DND-41 (cell line): ENCODE data around the gene RNF152.

Experiments
- ATAC-seq: fragments of 200-7000 bp; cut with Tn5 transposase; 3 replicates; pipeline ENCODE4 v1.9.1; 2021; ENCODE audit warnings: low read depth; ENCODE audit not compliant: insufficient read depth
- DNase-seq: peaks from one replicate; pipeline ENCODE4 v3.0.0-alpha.2; 2020
- H2AFZ ChIP-seq: 2 replicates; pipeline ENCODE4 v1.6.0; 2012; ENCODE audit warnings: low read depth, low read length
- H3K27ac ChIP-seq: 2 replicates; pipeline ENCODE4 v1.5.1; 2012; ENCODE audit warnings: low read length, inconsistent platforms
- H3K27me3 ChIP-seq: fragments of 200-600 bp; sonication (generic); 2 replicates; pipeline ENCODE4 v1.6.0; 2012; ENCODE audit warnings: low read length, mild to moderate bottlenecking, inconsistent platforms; ENCODE audit not compliant: insufficient read depth, poor library complexity
- H3K36me3 ChIP-seq: 2 replicates; pipeline ENCODE4 v1.5.1; 2012; ENCODE audit warnings: low read length, inconsistent platforms; ENCODE audit not compliant: insufficient read depth
- H3K4me1 ChIP-seq: 2 replicates; pipeline ENCODE4 v1.5.1; 2012; ENCODE audit warnings: mild to moderate bottlenecking, low read length; ENCODE audit not compliant: insufficient read depth
- H3K4me2 ChIP-seq: 2 replicates; pipeline ENCODE4 v1.6.0; 2012; ENCODE audit warnings: mild to moderate bottlenecking, moderate library complexity, low read length, inconsistent platforms; ENCODE audit not compliant: insufficient read depth
- H3K4me3 ChIP-seq, 2 experiments: fragments of 200-600 bp in 1 of 2; shearing (Covaris generic) in 1 of 2; 2 replicates each; pipeline ENCODE4 v1.5.1; 2012 to 2016; ENCODE audit warnings: inconsistent platforms in 2 of 2, low read length in 2 of 2, mild to moderate bottlenecking in 2 of 2, low read depth in 1 of 2, moderate library complexity in 1 of 2
- H3K79me2 ChIP-seq: 2 replicates; pipeline ENCODE4 v1.6.0; 2012; ENCODE audit warnings: low read length, inconsistent platforms; ENCODE audit not compliant: insufficient read depth
- H3K9ac ChIP-seq: 2 replicates; pipeline ENCODE4 v1.6.0; 2012; ENCODE audit warnings: low read depth, mild to moderate bottlenecking, inconsistent platforms, low read length, moderate library complexity
- H3K9me3 ChIP-seq: 2 replicates; pipeline ENCODE4 v1.5.1; 2012; ENCODE audit warnings: low read length, moderate library complexity, mild to moderate bottlenecking, inconsistent platforms; ENCODE audit not compliant: insufficient read depth, severe bottlenecking
- H4K20me1 ChIP-seq: 2 replicates; pipeline ENCODE4 v1.6.0; 2012; ENCODE audit warnings: low read length; ENCODE audit not compliant: insufficient read depth
- CTCF ChIP-seq: IDR thresholded peaks from 2 replicates; pipeline ENCODE4 v1.5.1; 2012; ENCODE audit warnings: borderline replicate concordance, low read length, moderate library complexity, mild to moderate bottlenecking; ENCODE audit not compliant: poor library complexity, severe bottlenecking; ENCODE audit errors: extremely low read depth
- EZH2 ChIP-seq: IDR thresholded peaks from 3 replicates; pipeline ENCODE4 v1.6.1; 2012; ENCODE audit warnings: borderline replicate concordance, low read depth, mild to moderate bottlenecking, moderate library complexity, low read length, inconsistent platforms; ENCODE audit not compliant: severe bottlenecking

Gene RNF152

GRCh38 chr18:61860302-61860701, 32.5 kb downstream of the RNF152 start:
- Histone ChIP-seq H3K4me3 (no peak overlapping the region), H4K20me1 (no peaks in the 10 kb centered on the region), H3K27me3 (no peaks in the 10 kb centered on the region), H3K4me2 (no peak overlapping the region), H2AFZ (no peak overlapping the region), H3K9me3 (no peaks in the 10 kb centered on the region), H3K4me1 (no peaks in the 10 kb centered on the region), H3K79me2 (0 out of 2 replicates have a peak, but pooled peaks cover 4% of the 10 kb centered on the region), H3K36me3 (no peaks in the 10 kb centered on the region), H3K9ac (no peak overlapping the region), H3K27ac (no peak overlapping the region)
- TF ChIP-seq EZH2 (no peak), CTCF (no peak)
- no peak for ATAC-seq
- no peak for DNase-seq

- no peak overlapping the region for H3K27ac ChIP-seq
- no peak overlapping the region for H3K4me3 ChIP-seq
- no peak overlapping the region for H2AFZ ChIP-seq
- no peaks in the 10 kb centered on the region for H3K9me3 ChIP-seq
- DNase-seq, result no peak
- no peak overlapping the region for H3K9ac ChIP-seq
- no peaks in the 10 kb centered on the region for H3K27me3 ChIP-seq
- H4K20me1 ChIP-seq, result no peaks in the 10 kb centered on the region
- TF ChIP-seq CTCF, result no peak
- no peak for TF ChIP-seq EZH2
- no peaks in the 10 kb centered on the region for H3K4me1 ChIP-seq
- H3K36me3 ChIP-seq, result no peaks in the 10 kb centered on the region
- no peak overlapping the region for H3K4me2 ChIP-seq
- H3K79me2 ChIP-seq, result 0 out of 2 replicates have a peak, but pooled peaks cover 4% of the 10 kb centered on the region
- no peak for ATAC-seq
Observed at GRCh38 chr18:61859113-61859512, 33.7 kb downstream of the RNF152 start.

- H3K36me3 ChIP-seq, result no peaks in the 10 kb centered on the region
- no peak overlapping the region for H3K4me3 ChIP-seq
- H3K27me3 ChIP-seq, result no peaks in the 10 kb centered on the region
- no peak overlapping the region for H3K27ac ChIP-seq
- no peak for DNase-seq
- no peaks in the 10 kb centered on the region for H3K4me1 ChIP-seq
- no peak overlapping the region for H3K4me2 ChIP-seq
- H3K79me2 ChIP-seq, result 0 out of 2 replicates have a peak, but pooled peaks cover 4% of the 10 kb centered on the region
- H3K9ac ChIP-seq, result no peak overlapping the region
- no peak overlapping the region for H2AFZ ChIP-seq
- TF ChIP-seq CTCF (no peak), EZH2 (no peak)
- no peaks in the 10 kb centered on the region for H4K20me1 ChIP-seq
- no peak for ATAC-seq
- H3K9me3 ChIP-seq, result no peaks in the 10 kb centered on the region
Observed at GRCh38 chr18:61856678-61857077, 36.1 kb downstream of the RNF152 start.
